GM23248 (cell line): ENCODE results near the gene ROCK2.

Experiments used
- EZH2 ChIP-seq: fragments of 200-600 bp; sonication (generic); IDR thresholded peaks from 2 replicates; pipeline ENCODE4 v1.6.1; 2018; ENCODE audit warnings: antibody characterized with exemption, mild to moderate bottlenecking; ENCODE audit not compliant: insufficient read depth, poor library complexity, severe bottlenecking
- EZH2phosphoT487 ChIP-seq: fragments of 200-600 bp; sonication (generic); IDR thresholded peaks from 2 replicates; pipeline ENCODE4 v1.6.1; 2018; ENCODE audit warnings: antibody characterized with exemption, moderate library complexity, mild to moderate bottlenecking, low read depth; ENCODE audit not compliant: insufficient read depth

DNA sequence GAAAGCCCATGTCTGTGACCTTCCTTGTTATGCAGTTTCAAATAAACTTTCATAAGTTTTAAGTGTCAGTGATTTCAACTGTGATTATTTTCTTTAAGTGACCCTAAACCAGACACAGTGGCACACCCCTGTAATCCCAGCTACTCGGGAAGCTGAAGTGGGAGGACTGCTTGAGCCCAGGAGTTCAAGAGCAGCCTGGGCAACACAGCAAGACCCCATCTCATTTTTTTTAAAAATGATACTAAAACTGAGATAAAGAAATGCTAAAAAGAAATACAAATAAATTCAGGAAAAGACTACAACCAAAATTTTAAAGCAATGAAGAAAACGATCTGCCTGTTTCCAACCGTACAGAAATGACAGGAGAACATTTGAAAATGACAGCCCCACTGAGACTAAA lies 54.2 kb downstream of the ROCK2 start:
- TF ChIP-seq EZH2phosphoT487 (no peak), EZH2 (no peak)
